ENCODE measurements around the gene MYRIP.

Gene MYRIP

DNA sequence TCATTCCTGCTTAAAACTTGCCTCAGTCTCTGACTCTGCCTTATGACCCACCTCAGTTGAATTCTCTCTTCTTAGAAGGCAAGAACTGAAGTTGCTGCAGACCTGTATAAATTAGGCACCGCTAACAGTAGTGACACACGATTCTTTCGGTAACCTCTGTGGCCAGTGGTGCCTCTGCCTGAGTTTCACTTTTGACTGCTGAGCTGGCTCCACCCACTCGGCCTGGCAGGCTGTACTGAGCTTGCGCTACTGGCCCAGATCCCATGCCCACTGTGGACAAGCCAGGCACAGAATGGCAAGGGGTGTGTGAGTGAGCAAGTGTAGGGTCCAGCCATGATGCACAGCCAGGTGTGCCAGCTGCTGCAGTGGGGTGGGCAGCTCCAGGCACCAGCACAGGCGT is 481.0 kb downstream of the MYRIP start:
- DNase-seq (ENCODE audit: low spot score) = no peak

- DNase-seq (ENCODE audit: low spot score) = no peak
Observed at GRCh38 chr3:40291471-40291870, 482.1 kb downstream of the MYRIP start.

GRCh38 chr3:40292637-40293349 is 483.4 kb downstream of the MYRIP start:
- no peak for DNase-seq (ENCODE audit: low spot score)

GRCh38 chr3:40294434-40294833 is 485.0 kb downstream of the MYRIP start:
- DNase-seq (ENCODE audit: low spot score) = no peak

DNA sequence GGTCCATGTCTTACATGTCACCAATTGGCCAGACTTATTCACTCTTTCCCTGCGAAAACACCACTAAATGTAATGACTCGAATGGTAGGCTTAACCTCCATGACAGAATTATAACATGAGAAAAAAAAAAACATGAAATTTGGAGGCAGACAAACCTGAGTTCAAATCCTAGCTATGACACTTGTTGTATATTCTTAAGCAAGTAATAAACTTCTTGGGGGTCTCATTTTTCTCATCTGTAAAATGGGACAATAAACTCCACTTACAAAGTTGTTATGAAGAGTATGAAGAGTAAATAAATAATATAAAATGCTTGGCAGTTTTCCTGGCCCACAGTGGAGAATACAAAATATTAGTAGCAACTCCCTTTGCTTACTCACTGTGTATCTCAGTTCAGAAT is 488.7 kb downstream of the MYRIP start:
- DNase-seq (ENCODE audit: low spot score) = no peak

- DNase-seq (ENCODE audit: low spot score) = no peak
Observed at GRCh38 chr3:40299130-40299720, 489.8 kb downstream of the MYRIP start.

DNA sequence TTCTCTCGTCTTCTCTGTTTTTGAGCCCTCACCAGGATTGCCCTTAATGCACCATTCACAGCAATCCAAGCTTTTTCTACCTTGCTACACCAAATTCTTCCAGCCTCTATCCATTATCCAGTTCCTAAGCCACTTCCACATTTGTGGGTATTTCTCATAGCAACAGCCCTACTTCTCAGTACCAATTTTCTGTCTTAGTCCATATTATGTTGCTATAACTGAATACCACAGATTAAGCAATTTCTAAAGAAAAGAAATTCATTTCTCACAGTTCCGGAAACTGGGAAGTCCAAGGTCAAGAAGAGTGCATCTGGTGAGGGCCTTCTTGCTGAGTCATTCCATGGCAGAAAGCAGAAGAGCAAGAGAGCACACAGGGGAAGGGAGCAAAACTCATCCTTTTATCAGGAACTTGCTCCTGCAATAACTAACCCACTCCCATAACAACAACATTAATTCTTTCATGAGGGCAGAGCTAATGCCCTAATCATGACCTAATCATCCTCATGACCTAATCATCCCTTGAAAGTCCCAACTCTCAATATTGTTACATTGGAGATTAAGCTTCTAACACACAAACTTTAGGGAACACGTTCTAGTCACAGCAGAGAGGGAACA is 490.4 kb downstream of the MYRIP start:
- peak; percentile 40 for DNase-seq (ENCODE audit: low spot score)

- DNase-seq (ENCODE audit: low spot score) = no peak
Observed at GRCh38 chr3:40302784-40303183, 493.4 kb downstream of the MYRIP start.

DNA sequence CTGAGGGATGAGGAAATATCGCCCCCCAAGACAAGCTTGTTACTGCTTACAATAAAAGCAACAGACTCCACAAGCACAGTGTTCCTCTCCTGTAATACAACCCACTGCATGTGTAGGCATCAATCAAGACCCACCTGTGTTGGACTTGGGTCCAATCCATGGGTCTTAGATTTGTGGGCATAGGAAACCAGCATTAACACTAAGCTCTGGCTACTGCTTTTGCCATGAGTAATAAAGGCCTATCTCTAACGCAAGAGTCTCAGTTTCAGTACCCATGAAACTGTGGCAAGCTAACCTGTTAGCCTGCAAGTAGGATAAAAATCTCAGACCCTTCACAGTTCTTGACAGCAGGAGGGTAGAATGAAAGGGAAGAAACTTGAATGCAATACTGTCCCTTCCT is 494.9 kb downstream of the MYRIP start:
- DNase-seq (ENCODE audit: low spot score) = no peak

DNA sequence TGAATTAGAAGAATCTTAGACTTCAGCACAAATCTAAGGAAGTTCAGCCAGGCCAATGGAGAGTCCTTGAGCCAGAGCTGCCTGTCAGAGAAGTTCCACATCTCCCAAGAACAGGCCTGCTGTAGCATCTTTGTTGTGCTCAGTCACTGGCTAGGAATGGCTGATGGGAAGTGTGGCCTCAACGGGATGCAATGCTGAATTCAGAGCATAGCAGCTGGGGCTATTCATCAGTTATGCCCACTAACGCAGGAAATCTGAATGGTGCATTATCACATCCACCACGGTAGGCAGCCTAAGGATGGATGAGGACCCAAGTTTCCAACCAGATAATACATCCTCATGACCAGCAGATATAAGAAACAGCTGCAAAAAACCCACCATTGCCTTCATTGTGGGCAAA is 496.9 kb downstream of the MYRIP start:
- no peak for DNase-seq (ENCODE audit: low spot score)

DNA sequence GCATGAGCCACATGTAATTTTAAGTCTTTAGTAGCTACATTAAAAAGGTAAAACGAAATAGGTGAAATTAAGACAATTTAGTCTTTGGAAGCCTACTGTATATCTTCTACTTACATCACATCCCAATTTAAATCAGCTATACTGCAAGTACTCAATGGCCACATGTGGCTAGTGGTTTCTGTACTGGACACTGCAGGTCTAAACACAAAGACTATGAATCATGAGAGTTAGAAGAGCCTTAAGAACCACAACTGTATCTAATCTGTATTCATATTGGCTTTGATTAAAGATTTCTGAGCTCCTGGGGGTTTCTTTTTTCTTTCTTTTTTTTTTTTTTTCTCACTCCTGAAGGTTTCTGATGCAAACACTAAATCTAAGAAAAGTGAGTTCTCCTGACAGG is 497.8 kb downstream of the MYRIP start:
- no peak for DNase-seq (ENCODE audit: low spot score)

- DNase-seq (ENCODE audit: low spot score) = no peak
Observed at GRCh38 chr3:40308725-40309417, 499.5 kb downstream of the MYRIP start.

DNA sequence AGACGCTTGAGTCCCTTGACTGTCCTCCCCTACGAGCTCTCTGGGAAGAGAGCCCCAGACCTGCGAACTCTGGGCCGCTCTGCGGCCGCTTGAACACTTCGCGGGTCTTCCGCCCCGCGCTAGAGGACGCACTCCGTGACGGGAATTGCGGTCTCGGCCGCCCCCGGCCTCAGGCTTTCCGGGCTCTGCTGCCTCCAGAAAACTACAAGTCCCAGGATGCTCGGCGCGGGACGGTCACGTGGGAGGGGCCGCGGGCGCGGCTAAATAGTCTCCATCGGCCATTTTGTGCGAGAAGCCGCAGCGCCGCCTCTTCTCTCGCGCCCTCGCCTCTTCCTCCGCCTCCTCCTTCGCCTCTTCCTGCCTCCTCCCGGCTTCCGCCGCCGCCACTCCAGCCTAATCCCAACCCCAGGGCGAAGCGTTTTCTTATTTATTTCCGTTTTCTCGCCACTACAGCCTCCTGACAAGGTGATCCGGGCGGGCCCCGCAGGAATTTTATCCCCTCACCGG is 500.1 kb downstream of the MYRIP start, which contains the start of gene EIF1B:
TSS of gene EIF1B (plus strand) at position 290 of the 507 bp plus-strand sequence. CDS start 235 bp downstream, outside the sequence.
- peak; percentile 97 for DNase-seq (ENCODE audit: low spot score)

Measured in AG20443 (cell line).